Activated CD4-positive, alpha-beta T cell treated with anti-CD3 and anti-CD28 coated beads for 4 hours (primary cell): Measurements from ENCODE around the gene TANK.
"Not testable (repeated sequence)": the region's sequence is repeated elsewhere in the genome, so short reads cannot be mapped to it uniquely, and the experiment has no call there.

Experiments used
- DNase-seq, 2 donors: peaks; one replicate each; pipeline ENCODE4 v3.0.0-alpha.2; 2020

TANK gene

GRCh38 chr2:161279230-161279815, 119.1 kb downstream of the TANK start:
- not testable (repeated sequence) for DNase-seq

DNA sequence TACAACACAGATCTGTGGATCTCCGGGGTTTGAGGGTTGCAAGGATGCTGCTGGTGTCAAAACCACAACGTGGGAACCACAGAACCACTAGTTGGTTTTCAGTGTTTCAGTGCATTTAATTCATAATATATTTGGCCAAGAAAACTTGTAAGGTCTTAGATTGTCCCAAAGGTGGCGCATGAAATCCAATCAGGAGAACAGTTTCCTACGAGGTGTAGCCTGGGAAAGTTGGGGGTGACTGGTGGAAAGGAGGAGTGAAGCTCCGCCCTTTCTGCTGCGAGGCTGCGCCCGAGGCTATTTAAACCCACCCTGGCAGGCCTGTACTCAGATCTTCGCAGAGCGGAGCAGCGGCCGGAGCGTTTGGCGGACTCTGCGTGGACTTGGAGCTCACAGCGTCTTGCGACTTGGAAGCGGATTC, 120.7 kb downstream of the TANK start:
- DNase-seq: peak; percentile 25 to 28

DNA sequence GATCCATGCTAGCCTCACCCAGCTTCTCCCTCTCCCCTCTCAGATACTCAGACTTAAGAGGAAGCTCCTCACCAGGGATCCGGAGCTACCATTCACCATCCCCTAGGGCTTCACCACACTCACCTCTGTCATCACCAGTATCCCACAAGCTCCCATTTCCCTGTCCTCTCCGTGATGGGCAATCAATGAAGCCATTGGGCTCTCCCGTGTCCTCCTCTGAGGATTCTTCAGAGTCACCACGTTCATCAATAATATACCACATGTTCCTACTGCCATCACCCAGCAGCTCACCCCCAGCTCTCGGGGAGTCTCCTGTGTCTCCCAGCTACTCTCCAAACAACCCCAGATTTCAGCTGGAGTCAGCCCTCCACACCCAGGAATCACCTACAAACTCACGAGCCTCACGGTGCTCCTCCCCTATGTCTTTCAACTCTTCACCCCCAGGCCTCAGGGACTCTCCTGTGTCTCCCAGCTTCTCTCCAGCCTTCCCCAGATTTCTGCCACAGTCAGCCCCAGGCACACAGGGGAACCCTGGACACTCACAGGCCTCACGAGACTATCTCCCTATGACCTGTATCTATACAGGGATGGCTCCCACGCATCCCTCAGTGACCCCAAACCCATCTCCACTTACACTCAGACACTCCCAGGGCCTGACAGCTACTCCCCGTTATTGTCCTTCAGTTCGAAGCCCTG, 121.5 kb downstream of the TANK start:
- not testable (repeated sequence) for DNase-seq

DNA sequence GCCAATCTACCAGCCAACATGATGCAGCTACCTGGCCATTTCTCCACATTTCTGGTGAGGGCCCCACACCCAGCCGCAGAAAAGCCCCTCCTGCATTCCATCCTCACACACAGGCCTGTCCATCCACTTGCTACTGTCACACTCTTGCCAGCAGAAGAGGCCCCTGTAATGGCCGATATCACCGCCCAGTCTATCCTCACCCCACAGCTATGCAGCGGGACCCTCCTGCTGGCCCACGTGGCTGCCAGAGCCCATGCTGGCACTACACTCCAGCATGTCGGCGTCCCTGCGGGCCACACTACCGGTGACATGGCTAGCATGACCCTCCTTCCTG, 122.0 kb downstream of the TANK start:
- not testable (repeated sequence) for DNase-seq

DNA sequence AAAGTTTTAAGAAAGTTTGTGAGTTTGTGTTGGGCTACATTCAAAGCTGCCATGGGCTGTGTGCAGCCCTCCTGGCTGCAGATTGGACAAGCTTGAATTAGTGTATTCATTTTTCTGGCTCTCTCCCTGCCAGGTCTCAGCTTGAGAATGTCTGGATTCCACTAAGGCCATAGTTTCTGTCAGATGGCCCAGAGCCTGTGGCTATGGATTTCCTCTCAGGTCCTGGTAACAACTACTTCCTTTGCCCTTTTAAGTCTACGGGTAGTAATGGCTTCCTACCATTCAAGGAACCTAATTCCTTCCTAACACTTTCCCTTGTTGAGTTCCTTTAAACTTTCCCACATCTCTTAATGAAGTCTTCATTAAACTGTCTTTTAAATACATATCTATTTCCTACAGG, 123.7 kb downstream of the TANK start:
- DNase-seq: no peak
